GM20431 (cell line): ENCODE results near the gene MARK1.

Experiments
- in situ Hi-C: fragments of 300-500 bp; cut with MseI, MboI; formaldehyde crosslinking; loops from one replicate; pipeline ENCODE4 v1.15.0; 2020; ENCODE audit warnings: low sequenced_read_pairs; ENCODE audit not compliant: unreplicated experiment

The MARK1 gene

GRCh38 chr1:220528679-220529501 lies 954 bp downstream of the MARK1 start:
- in situ Hi-C loops = no loop called here

- in situ Hi-C loops = no loop called here
Measured at GRCh38 chr1:220529521-220530020, 1.6 kb downstream of the MARK1 start.

- in situ Hi-C loops = no loop called here
Measured at GRCh38 chr1:220533504-220534109, 5.7 kb downstream of the MARK1 start.

- in situ Hi-C loops = no loop called here
Measured at GRCh38 chr1:220544901-220545303, 17.0 kb downstream of the MARK1 start.

- in situ Hi-C loops = no loop called here
Measured at GRCh38 chr1:220550811-220551399, 23.0 kb downstream of the MARK1 start.

GRCh38 chr1:220551718-220552117 lies 23.8 kb downstream of the MARK1 start:
- in situ Hi-C loops = no loop called here

GRCh38 chr1:220552672-220553260 lies 24.8 kb downstream of the MARK1 start:
- in situ Hi-C loops = no loop called here

GRCh38 chr1:220556641-220557040 lies 28.7 kb downstream of the MARK1 start:
- in situ Hi-C loops = no loop called here

GRCh38 chr1:220563564-220563963 lies 35.6 kb downstream of the MARK1 start:
- in situ Hi-C loops = no loop called here

GRCh38 chr1:220564216-220564615 lies 36.3 kb downstream of the MARK1 start:
- in situ Hi-C loops = no loop called here

- in situ Hi-C loops = no loop called here
Measured at GRCh38 chr1:220565670-220566069, 37.7 kb downstream of the MARK1 start.

- in situ Hi-C loops = no loop called here
Measured at GRCh38 chr1:220566869-220567268, 38.9 kb downstream of the MARK1 start.

- in situ Hi-C loops = no loop called here
Measured at GRCh38 chr1:220572416-220572815, 44.5 kb downstream of the MARK1 start.

GRCh38 chr1:220573836-220574235 lies 45.9 kb downstream of the MARK1 start:
- in situ Hi-C loops = no loop called here

GRCh38 chr1:220575718-220576497 lies 48.0 kb downstream of the MARK1 start:
- in situ Hi-C loops = no loop called here

GRCh38 chr1:220577926-220578325 lies 50.0 kb downstream of the MARK1 start:
- in situ Hi-C loops = no loop called here

GRCh38 chr1:220579317-220579716 lies 51.4 kb downstream of the MARK1 start:
- in situ Hi-C loops = no loop called here

- in situ Hi-C loops = no loop called here
Measured at GRCh38 chr1:220592714-220593113, 64.8 kb downstream of the MARK1 start.

GRCh38 chr1:220594356-220594755 lies 66.4 kb downstream of the MARK1 start:
- in situ Hi-C loops = no loop called here

GRCh38 chr1:220595179-220595578 lies 67.2 kb downstream of the MARK1 start:
- in situ Hi-C loops = no loop called here
